Measurements from ENCODE around the gene NVL.

GRCh38 chr1:224205438-224205840 lies 124.5 kb downstream of the NVL start:
- TF ChIP-seq POLR2AphosphoS5 (IDR thresholded peaks at IDR 0.05) (no peak), EP300 (IDR thresholded peaks at IDR 0.05) (no peak), CTCF (IDR thresholded peaks at IDR 0.05) (no peak)

Data from gastroesophageal sphincter (tissue), 3 donors.